Kidney tubule cell (primary cell): Measurements from ENCODE around the gene CCDC144A.
"Not testable (repeated sequence)": the region's sequence is repeated elsewhere in the genome, so short reads cannot be mapped to it uniquely, and the experiment has no call there.

Source experiments
- DNase-seq: peaks from one replicate; pipeline ENCODE4 v3.0.0-alpha.2; 2018; ENCODE audit warnings: low spot score

Gene CCDC144A

GRCh38 chr17:16820161-16820877 is 130.3 kb downstream of the CCDC144A start:
- no peak for DNase-seq

DNA sequence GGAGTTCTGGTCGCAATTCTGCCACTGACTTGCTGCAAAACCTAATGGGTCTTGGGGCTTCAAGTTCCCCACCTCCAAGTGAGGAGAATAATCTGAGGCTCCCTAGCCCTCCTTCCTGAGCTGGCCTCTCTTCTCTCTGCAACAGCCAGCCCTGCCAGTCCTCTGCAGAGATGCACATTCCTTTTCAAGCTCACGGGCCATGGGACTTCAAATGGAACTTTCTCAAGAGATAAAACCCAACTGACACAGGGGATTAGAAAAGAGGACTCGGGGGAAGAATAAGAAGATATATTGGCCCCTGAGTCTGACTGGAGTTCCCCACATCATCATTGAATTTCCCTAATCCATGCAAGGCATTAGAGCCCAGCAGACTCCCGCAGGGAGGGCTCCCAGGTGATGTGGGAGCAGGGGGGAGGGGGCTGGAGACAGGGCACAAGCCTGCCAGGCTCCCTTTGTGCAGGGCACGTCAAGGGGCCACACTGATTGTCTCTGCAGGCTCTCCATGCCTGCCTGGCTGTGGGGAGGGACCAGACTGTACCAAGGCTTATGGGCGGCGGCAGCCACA is 131.0 kb downstream of the CCDC144A start:
- DNase-seq, result no peak

GRCh38 chr17:16822133-16822532 is 132.1 kb downstream of the CCDC144A start:
- DNase-seq, result not testable (repeated sequence)

DNA sequence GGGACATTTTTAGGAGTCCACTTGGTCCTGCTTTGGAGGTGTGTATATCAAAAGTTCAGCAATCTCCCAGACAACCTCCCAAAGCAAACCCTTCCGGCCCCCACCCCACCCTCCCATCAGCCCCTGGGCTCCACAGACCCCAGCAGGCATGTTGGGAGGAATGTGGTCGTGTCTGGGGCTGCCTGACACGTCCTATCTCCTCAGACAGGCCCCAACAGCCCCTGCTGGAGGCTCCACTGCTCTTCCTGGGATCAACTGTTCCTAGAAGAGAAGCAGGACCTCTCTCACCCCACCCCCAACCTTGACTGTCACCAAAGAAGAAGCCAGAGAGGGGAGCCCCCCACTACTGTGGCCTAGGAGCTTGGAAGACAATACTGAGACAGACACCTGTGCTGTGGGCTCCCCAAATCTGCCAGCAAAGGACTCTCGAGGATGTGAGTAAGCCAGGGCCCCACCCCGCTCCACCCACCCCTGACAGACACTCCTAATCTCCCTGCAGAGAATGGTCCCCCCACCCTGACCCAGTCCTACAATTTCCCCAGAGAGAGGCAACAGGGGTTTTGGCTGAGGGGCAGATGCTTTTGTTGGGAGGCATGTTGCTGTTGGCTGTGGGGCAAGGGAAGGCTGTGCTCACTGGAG is 133.8 kb downstream of the CCDC144A start:
- not testable (repeated sequence) for DNase-seq
